ENCODE results near the gene WDFY1. TPM values are rescaled to one million over a fixed set of nuclear protein-coding genes. Genes with fewer than 3 reads are reported as not detected.

WDFY1 gene
- total and polyA plus RNA-seq, 2 donors (not counting 3 experiments of a cell fraction or from before 2014, with no cell fraction given): 54.7 to 68.7 TPM

DNA sequence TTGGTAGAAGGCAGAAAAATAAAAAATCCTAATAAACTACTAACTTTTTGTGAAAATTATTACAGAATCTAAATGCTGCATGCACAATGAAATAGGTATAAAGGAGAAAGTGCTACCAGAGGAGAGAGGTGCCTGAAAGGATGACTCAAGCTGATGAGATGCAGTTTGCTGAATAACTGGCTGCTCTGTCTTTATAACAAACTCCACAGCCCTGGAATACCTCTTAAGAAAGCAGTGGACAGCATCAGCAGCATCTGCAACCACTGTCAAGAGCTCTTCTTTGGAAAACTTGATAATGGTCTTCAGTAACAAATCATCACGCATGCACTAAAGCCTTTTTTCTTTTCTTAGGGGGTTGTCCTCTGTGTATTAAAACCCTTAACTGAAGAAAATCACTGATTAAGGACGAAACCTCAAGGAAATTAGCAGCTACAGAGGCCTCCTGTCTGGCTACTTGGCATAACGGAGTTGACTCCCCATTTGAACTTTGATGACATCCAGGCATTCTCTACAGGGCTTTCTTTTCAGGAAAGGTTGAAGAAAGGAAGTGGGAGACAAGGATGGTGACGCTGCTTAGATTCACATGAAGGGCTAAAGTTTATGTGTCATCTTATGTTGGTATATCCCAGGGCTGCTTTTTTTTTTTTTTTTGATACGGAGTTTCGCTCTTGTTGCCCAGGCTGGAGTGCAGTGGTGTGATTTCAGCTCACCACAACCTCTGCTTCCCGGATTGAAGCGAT is 28.8 kb downstream of the WDFY1 start:
- FAIRE-seq (no peak), DNase-seq (ENCODE audit: low read depth, low spot score) (no peak)
- Histone ChIP-seq H3K4me1 (ENCODE audit: control insufficient read depth, extremely low read depth, insufficient read depth, low read length) (peaks cover 32% of the 10 kb centered on the region), H2AFZ (ENCODE audit: low read depth, low read length) (no peak overlapping the region), H4K20me1 (replicated peaks; ENCODE audit: control insufficient read depth, extremely low read depth, insufficient read depth, low read length) (peaks cover 3% of the 10 kb centered on the region), H3K36me3 (ENCODE audit: control insufficient read depth in 2 of 2, extremely low read depth in 1 of 2, insufficient read depth in 2 of 2, low read length in 2 of 2) (peaks cover 3 to 8% of the 10 kb centered on the region in 2 experiments), H3K4me3 (replicated peaks in 1 of 3; ENCODE audit: insufficient read depth in 1 of 3, low read depth in 1 of 3, low read length in 3 of 3) (no peak overlapping the region), H3K27ac (ENCODE audit: insufficient read depth, low read depth, low read length) (no peak overlapping the region), H3K9me3 (replicated peaks; ENCODE audit: control insufficient read depth, insufficient read depth, low read length) (no peaks in the 10 kb centered on the region), H3K4me2 (ENCODE audit: insufficient read depth, low read length) (no peak overlapping the region), H3K27me3 (ENCODE audit: control insufficient read depth in 2 of 2, insufficient read depth in 2 of 2, low read length in 2 of 2) (no peaks in the 10 kb centered on the region), H3K79me2 (ENCODE audit: control insufficient read depth, insufficient read depth, low read length) (peaks cover 67% of the 10 kb centered on the region), H3K9ac (replicated peaks; ENCODE audit: extremely low read depth, insufficient read depth, low read length) (no peak overlapping the region), H3K9me1 (replicated peaks; ENCODE audit: control insufficient read depth, extremely low read depth, insufficient read depth, low read length) (no peaks in the 10 kb centered on the region)
- dilution Hi-C loops (cut with MboI; ENCODE audit: extremely low pct_ligation_motif_present, low sequenced_read_pairs): no loop called here
- intact Hi-C loops (cut with micrococcal nuclease): no loop called here
- POLR2A ChIA-PET: no interaction called here
- CTCF ChIA-PET: no interaction called here
- BruUV-seq (replicated peaks): no TSS peak
- TF ChIP-seq POLR2AphosphoS5 (IDR thresholded peaks at IDR 0.05; ENCODE audit: insufficient read depth, low read depth, low read length): no peak
- no peak for TF ChIP-seq MYC (IDR thresholded peaks at IDR 0.05; ENCODE audit: low read depth, low read length)
- TF ChIP-seq JUN (IDR thresholded peaks at IDR 0.05; ENCODE audit: borderline replicate concordance, insufficient read depth, insufficient read length, low read depth): no peak
- TF ChIP-seq GATA2 (IDR thresholded peaks at IDR 0.05; ENCODE audit: insufficient read depth, insufficient read length, low read depth, low read length): no peak
- no peak for TF ChIP-seq POLR2A (IDR thresholded peaks at IDR 0.05; ENCODE audit: low read depth, low read length)
- TF ChIP-seq, protein P1, sequence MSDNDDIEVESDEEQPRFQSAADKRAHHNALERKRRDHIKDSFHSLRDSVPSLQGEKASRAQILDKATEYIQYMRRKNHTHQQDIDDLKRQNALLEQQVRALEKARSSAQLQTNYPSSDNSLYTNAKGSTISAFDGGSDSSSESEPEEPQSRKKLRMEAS (IDR thresholded peaks at IDR 0.05; ENCODE audit: insufficient read depth, insufficient read length): no peak
- TF ChIP-seq FOS (IDR thresholded peaks at IDR 0.05; ENCODE audit: borderline replicate concordance, insufficient read depth, low read length): no peak
- TF ChIP-seq CTCF (IDR thresholded peaks at IDR 0.05; ENCODE audit: extremely low read depth in 1 of 2, insufficient read depth in 1 of 2, low read depth in 1 of 2, low read length in 2 of 2): no peak
- TF ChIP-seq EZH2 (IDR thresholded peaks at IDR 0.05; ENCODE audit: borderline replicate concordance, low read depth, low read length, severe bottlenecking): no peak

Data from endothelial cell of umbilical vein (primary cell).